NAMALWA (cell line): ENCODE data around the gene CSNK2B.

Source experiments
- DNase-seq: peaks from one replicate; pipeline ENCODE4 v3.0.0-alpha.2; 2015; ENCODE audit warnings: low spot score

The CSNK2B gene

GRCh38 chr6:31665501-31666336, at the start of gene CSNK2B:
TSS of gene CSNK2B (plus strand) at chr6:31666080. CDS start at chr6:31666832, 752 bp downstream.
- peak; percentile 99 for DNase-seq

- DNase-seq = no peak
Measured at GRCh38 chr6:31617010-31617409, 48.9 kb upstream of the CSNK2B start.

- DNase-seq = peak; percentile 98
Measured at GRCh38 chr6:31619805-31620585, 45.9 kb upstream of the CSNK2B start.

GRCh38 chr6:31620586-31621319, 45.1 kb upstream of the CSNK2B start, which contains the start of gene PRRC2A:
TSS of gene PRRC2A (plus strand) at chr6:31620715. CDS start at chr6:31622790, 2,075 bp downstream.
- DNase-seq = peak; percentile 99

GRCh38 chr6:31621320-31621939, 44.5 kb upstream of the CSNK2B start:
- DNase-seq = no peak

GRCh38 chr6:31621991-31622390, 43.9 kb upstream of the CSNK2B start:
- DNase-seq = no peak

- DNase-seq = no peak
Measured at GRCh38 chr6:31622684-31623091, 43.2 kb upstream of the CSNK2B start.

GRCh38 chr6:31624070-31624469, 41.8 kb upstream of the CSNK2B start:
- DNase-seq = no peak

- no peak for DNase-seq
Measured at GRCh38 chr6:31626952-31627351, 38.9 kb upstream of the CSNK2B start.

GRCh38 chr6:31627690-31628287, 38.1 kb upstream of the CSNK2B start:
- DNase-seq = no peak

GRCh38 chr6:31629014-31629413, 36.9 kb upstream of the CSNK2B start:
- DNase-seq = no peak

- DNase-seq = no peak
Measured at GRCh38 chr6:31630177-31630934, 35.5 kb upstream of the CSNK2B start.

GRCh38 chr6:31631209-31631608, 34.7 kb upstream of the CSNK2B start:
- DNase-seq = no peak

- DNase-seq = no peak
Measured at GRCh38 chr6:31631681-31632278, 34.1 kb upstream of the CSNK2B start.

GRCh38 chr6:31632279-31632946, 33.5 kb upstream of the CSNK2B start:
- DNase-seq = no peak

GRCh38 chr6:31633447-31633846, 32.4 kb upstream of the CSNK2B start:
- no peak for DNase-seq

- DNase-seq = no peak
Measured at GRCh38 chr6:31634131-31634530, 31.7 kb upstream of the CSNK2B start.

- no peak for DNase-seq
Measured at GRCh38 chr6:31634969-31635575, 30.8 kb upstream of the CSNK2B start.
